NCI-H510A treated with DMSO at 0.1 percent for 48 hours (cell line): ENCODE measurements around the gene SORCS2.
"Not testable (repeated sequence)": the region's sequence is repeated elsewhere in the genome, so short reads cannot be mapped to it uniquely, and the experiment has no call there.

Experiments used
- DNase-seq: peaks from one replicate; lab custom pipeline; 2025; lab: John Stamatoyannopoulos, UW

SORCS2 gene

DNA sequence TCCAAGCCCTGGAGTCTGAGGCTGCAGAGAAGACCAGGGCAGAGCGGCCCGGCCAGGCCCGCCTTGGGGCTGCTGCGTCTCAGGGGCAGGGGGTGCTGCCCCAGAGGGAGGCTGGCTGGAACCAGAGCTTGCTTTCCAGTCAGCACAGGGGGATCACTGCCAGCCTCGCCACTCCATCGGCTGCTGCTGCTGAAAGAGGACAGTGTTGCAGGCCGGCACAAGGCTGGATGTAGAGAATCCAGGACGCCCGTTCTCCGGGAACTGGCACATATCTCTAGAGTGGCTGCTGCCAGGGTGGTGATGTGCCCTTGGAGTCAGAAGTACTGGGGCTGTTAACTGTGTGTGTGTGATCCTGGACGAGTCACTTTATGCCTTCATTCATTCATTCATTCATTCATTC is 31.9 kb upstream of the SORCS2 start:
- no peak for DNase-seq

DNA sequence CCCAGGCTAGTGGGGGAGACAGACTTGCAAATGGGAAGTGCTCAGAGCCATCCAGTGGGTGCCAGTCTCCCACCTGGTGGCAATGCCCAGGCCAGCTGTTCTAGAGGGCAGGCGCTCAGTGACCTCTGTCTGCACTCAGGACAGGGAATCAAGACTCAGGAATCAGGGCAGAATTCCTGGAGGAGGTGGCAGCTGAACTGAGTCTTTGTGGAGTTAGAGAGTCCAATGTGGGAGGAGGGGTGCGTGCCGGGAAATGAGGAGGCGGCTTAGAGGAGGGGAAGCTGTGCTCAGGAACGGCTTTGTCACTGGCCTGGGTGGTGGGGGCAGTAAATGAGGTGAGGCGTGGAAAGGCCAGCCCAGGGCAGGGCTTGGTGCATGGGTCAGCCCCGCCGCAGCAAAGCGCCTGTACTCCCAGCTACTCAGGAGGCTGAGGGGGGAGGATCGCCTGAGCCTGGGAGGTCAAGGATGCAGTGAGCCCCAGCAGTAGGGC is 31.3 kb upstream of the SORCS2 start:
- DNase-seq: no peak

DNA sequence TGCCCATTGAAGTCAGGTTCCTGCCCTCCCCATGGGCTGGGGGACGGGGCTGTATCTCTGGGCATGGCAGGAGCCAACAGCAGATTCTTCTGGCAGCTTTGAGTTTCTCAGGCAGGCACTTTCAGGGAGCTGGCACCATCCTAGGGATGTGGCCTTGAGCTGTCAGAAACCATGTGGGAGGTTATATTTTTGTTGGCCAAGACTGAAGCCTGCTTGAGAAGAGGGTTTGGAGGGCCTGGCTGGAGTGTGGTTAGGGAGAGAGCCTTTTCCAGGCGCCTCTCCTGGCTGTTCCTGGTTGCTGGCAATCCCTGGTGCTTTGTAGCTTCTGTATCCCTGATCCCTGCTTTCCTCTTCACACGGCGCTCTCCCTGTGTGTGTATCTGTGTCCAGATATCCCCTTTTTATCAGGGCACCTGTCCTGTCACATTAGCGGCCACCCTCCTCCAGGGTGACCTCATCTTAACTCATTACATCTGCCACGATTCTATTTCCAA is 30.6 kb upstream of the SORCS2 start:
- no peak for DNase-seq

DNA sequence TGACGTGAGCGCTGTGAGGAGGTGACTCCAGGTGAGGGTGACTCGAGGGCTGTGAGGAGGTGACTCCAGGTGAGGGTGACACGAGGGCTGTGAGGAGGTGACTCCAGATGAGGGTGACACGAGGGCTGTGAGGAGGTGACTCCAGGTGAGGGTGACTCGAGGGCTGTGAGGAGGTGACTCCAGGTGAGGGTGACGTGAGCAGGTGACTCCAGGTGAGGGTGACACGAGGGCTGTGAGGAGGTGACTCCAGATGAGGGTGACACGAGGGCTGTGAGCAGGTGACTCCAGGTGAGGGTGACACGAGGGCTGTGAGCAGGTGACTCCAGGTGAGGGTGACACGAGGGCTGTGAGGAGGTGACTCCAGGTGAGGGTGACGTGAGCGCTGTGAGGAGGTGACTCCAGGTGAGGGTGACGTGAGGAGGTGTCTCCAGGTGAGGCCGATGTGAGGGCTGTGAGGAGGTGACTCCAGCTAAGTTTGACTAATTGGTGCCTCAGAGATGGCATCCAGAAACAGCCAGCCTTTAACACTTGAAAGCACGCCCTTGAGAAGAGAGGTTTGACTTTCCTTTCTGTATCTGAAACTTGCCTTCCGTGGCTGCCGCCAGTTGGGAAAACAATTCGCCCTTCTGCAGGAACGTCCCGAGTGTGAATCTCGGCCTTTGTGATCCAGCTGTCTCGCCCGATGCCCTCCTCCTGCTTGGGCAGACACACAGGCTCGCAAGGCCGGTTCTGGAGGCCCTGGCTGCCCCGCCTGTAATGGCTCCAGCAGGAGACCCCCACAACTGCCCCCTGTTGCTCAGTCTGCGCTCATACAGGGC is 27.1 kb upstream of the SORCS2 start:
- not testable (repeated sequence) for DNase-seq

DNA sequence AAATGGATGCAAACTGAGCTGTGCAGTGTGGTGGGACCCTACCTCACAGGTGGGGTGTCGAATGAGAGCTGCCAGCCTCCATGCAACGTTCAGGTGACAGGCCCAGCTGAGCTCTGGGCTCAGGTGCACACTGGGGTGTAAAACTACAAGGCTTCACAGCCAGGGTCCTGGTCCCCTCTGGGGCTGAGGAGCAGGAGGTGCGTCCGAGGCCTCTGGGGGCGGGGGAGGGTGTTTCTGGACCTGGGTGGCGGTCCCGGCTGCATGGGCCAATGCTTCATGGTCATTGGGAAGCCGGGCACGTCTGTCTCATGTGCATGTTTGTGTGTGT is 26.5 kb upstream of the SORCS2 start:
- no peak for DNase-seq

DNA sequence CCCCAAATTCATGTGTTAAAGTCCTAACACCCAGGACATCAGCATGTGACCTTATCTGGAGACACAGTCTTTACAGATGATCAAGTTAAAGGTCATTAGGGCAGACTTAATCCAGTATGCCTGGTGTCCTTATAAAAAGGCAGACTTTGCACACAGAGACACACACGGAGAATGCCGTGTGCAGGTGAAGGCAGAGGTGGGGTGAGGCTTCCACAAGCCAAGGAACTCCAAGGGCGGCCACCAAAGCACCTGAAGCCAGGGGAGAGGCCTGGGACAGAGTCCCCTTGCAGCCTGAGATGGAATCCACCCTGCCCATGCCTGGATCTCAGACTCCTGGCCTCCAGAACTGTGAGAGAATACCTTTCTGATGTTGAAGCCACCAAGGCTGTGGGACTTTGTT is 26.1 kb upstream of the SORCS2 start:
- no peak for DNase-seq

DNA sequence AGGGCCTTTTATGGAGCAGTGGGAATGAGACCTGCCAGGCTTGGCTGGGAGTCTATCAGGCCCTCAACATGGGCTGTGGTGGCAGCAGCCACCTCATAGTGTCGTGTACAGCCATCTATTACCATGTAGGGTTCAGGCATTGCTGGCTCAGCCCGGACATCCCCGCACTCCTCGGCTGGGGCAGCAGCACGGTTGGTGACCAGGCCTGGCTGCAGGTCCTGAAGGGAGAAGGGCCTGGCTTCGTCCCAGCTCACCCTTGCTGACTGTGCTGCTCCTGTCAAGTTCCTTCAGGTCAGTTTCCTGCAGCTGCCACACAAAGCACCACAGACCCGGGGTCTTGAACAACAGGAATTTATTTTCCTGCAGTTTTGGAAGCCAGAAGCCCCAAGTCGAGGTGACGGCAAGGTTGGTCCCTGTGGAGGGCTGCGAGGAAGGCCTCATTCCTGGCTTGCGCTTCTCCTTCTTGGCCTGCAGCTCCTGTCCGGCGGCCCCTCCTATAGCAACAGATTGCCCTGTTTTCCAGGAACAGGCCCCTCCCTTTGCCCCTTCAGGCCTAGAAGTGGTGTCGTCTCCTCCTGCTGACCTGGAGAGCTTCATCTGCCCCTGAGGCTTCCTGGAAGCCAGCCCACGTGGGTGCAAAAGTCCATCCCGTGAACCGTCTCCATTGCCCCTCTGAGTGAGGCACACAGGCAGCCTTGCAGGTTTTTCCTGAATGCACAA is 25.2 kb upstream of the SORCS2 start:
- DNase-seq: no peak

DNA sequence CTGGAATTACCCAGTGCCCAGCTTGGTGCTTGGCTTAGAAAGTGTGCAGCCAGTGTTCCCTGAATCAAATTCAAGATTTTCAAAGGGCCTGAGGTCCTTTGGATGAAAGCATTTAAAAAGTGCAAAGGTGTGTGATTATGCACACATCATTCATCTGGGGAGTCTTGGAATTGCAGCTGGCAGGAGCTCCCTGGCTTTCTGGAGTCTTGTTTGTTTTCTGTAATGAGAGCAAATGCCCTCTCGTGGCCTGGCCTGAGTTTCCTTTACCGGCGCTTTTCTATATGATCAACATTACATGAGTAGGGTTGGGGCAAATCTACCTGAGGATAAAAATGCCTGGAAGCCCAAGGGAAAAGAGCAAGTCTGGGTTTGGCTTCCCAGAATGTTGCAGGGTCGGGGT is 24.6 kb upstream of the SORCS2 start:
- DNase-seq: peak; percentile 7

DNA sequence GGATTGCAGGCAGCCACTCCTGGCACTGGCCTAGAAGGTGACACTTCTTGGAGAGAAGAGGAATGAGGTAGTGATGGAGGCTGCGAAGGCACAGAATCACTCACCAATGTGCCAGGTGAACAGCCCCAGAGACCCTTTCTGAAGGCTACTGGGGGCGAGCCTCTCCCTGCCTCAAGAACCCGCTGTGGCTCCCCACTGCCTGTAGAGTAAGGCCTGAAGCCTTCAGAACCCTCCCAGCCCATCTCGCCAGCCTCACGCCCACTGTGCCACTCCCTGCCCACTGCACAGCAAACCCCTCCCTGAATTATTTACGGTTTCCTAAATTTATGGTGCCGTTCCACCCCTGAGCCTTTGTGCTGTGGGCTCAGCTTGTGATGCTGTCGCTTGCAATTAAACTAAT is 24.2 kb upstream of the SORCS2 start:
- no peak for DNase-seq

DNA sequence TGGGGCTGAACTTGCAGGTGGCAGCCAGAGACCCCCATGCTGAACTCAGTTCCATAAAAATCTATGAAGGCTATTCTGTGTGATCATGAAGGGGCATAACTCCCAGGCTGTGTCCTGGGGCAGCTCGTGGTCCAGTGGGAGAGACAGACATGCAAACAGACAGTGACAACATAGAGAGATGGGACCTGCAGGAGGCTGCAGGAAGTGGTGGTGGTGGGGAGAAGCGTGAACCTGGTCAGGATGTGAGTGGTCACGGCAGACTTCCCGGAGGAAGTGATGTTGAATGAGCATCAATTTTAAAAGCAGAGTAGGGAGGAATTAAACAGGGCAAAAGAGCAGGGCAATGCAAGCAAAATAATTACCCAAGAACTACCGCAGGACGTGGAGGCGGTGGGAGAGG is 23.2 kb upstream of the SORCS2 start:
- no peak for DNase-seq

DNA sequence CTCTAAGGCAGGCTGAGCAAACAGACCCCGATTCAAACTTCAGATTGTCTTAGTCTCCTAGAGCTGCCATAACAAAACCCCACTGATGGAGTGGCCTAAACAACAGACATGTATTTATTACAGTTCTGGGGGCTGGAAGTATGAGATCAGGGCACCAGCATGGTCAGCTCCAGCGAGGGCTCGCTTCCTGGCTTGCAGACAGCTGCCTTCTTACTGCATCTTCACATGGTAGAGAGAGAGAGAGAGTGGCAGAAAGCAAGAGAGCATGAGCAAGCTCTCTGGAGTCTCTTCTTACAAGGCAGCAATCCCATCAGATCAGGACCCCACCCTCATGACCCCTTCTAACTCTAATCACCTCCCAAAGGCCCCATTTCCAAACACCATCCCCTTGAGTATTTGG is 22.3 kb upstream of the SORCS2 start:
- no peak for DNase-seq

DNA sequence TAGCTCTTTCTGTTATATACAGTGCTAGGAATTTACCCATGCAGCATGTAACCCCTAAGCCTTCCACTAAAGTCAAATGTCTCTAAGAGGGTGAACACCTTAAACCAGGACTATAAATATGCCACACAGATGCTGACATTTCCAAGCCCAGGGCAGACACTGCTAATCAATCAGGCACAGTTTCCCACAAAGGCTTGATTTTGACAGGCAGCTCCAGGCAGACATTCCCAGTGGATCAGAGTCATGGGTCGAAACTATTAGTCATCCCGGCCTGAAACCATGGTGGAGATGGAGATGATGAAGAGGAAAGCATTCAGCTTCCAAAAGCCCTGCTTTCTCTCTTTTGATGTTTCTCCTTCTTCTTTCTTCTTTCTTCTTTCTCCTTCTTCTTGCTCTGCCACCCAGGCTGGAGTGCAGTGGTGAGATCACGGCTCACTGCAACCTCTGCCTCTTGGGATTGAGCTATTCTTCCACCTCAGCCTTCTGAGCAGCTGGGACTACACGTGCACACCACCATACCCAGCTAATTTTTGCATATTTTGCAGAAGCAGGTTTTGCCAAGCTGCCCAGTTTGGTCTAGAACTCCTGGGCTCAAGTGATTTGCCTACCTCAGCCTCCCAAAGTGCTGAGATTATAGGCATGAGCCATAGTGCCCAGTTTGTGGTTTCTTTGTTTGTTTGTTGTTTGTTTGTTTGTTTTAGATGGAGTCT is 21.0 kb upstream of the SORCS2 start:
- no peak for DNase-seq

DNA sequence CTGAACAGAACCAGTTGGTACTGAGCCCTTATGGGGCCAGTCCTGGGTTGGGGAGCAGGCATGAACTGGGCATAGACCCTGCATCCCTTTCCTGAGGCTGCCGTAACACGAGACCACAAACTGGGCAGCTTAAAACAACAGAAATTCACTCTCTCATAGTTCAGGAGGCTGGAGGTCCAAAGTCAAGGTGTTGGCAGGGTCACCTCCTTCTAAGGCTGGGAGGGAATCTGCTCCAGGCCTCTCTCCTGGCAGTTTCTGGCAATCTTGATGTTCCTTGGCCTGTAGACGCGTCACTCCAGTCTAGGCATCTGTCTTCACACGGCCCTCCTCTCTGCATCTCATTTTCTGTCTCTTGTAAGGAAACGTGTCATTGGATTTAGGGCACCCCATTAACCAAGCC is 19.8 kb upstream of the SORCS2 start:
- no peak for DNase-seq

DNA sequence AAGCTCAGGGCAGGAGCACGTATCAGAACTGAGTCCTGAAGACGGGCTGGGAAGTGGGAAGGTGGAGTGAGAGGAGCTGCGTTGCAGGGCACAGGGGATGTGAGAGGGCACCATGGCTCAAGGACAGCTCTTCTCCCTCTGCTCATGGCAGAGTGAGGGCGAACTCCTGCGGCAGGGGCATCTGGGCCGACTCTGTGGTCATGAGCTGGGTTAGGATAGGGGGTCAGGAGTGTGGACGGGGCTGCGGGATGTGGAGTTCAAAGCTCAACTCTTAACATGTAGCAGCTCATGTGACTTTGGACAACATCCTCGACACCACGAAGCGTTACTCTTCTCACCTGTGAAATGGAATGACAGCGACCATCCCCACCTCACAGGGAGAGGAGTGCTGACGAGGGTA is 19.4 kb upstream of the SORCS2 start:
- no peak for DNase-seq

DNA sequence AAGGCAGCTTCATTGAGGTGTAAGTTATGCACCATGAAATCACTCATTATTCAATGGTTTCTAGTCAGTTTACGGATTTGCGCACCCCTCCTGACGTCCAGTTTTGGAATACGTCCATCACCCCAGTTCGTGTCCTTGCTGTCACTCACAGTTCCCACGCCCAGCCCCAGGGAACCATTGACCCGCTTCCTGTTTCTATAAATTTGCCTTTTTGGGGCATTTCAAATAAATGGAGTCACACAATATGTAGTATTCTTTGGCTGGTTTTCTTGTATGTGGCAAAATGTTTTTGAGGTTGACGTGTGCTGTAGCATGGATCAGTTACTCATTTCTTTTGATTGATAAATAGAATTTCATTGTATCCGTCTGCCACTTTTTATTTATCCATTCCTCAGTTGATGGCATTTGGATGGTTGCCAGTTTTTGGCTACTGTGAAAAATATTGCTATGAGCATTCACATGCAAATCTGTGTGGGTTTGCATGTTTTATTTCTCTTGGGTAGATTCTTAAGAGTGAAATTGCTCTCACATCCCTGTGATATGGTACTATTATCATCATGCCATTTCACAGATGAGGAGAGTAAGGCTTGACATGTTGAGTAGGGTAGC is 18.4 kb upstream of the SORCS2 start:
- no peak for DNase-seq

DNA sequence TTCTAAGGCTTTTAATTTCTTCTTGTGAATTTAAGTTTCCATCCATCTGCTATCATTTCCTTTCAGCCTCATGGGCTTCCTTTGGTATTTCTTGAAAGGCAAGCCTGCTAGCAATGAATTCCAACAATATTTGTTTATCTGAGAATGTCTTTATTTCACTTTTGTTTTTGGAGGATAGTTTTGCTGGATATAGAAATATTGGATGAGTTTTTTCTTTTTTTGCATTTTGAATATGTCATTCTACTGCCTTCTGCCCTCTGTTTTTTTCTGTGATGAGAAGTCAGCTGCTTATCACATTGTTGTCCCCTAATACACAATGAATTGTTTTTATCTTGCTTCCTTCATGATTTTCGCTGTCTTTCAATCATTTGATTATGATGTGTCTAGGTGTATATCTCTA is 13.2 kb upstream of the SORCS2 start:
- no peak for DNase-seq

DNA sequence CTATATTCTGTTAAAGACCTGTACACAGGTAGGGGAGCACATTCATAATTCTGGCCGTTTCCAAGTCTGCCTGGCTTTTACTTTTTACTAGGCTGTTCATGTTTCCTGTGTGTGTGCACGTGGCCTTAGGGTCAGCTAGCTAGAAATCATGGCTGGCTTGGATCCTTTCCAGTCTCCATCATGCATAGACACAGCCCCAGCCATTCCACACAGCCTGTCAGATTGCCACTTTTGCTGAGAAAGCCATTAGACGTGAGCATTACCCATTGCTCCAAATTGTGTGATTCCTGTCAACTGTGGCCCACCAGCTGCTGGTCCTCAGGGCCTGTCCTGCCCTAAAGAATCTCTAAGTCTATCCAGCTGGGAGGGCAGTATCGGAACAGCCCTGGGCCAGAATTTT is 11.4 kb upstream of the SORCS2 start:
- DNase-seq: no peak

DNA sequence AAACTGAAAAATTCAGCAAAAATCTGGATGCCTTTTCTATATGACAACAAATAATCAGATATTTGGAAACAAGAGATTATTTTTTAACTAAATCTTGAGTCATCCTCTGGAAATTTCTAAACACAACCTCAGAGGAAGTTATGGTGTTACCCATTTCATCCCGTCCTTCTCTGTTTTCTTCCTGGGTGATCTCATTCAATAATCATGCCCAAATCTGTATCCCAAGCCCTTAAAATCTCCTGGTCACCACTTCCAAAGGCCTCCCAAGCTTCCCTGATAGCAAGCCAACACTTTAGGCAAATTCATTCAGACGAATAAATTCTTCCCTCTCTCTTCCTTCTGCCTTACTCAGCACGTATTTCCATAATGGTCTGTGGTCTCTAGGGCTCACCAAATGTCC is 9.7 kb upstream of the SORCS2 start:
- no peak for DNase-seq

DNA sequence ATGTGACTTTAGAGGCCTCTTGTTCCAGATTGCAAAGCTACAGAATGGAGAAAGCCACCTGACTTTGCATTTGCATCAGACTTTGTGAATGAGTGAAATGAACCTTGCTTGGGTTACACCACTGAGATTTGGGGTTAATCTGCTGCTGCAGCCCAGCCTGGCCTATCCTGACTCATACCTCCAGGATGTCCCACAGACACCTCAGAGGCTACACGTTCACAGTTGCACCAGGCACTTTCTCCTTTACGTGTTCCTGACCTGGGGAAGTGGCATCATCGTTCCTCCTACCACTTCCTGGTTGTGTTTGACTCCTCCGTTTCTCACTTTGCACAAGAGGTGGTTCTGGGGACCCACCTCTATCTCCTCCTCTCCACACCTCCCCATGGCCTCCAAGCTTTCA is 9.2 kb upstream of the SORCS2 start:
- no peak for DNase-seq

DNA sequence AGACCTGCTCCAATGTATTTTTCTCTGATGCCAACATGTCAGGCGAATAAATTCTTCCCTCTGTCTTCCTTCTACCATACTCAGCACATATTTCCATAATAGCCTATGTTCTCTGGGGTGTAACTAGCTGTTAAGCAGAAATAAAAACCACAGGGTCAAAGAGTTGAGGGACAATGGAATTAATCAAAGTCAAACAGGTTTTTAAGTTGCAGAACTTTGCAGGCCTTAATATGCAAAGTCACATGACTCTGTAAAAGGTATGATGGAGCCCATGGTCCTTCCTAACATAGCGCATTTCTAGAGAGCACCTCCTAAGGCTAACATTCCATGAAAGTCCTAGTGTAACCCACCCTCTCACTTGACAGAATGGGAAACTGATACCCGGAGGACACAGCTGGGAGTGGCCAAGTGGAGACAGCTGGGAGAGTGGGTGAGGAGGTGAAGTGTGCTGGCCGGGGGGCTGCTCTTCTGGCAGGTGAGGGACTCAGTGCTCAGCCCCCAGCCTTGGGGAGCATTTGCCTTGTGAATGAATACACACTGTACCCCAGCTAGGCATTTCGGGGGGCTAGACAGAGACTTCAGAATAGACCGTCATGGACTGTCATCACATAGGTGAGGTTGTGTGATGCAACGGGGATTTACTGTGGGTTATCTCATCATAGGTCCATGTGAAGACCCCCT is 8.4 kb upstream of the SORCS2 start:
- DNase-seq: no peak

DNA sequence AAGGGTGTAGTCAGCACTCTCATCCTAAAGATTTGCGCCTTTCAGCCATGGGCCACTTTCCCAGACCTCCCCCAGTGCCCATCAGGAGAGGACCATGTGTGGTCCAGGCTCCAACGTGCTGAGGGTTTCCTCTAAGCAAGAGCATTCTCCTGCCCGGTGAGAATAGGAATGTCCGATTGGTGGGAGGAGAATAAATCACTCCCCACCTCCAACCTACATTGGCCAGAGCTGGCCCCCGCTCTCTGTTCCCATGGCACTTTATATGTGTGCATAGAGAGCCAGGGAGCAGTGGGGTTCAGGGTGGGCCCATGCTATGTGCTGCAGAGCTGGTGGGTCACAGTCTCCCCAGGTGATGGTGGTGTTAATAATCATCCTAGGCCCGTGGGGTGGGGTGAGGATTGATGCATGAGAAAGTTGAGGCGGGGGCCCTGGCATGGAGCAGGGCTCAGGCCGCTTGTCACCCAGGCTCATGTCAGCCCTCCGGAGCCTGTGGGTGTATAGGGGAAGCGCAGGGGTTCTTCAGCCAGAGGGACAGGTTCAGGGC is 6.8 kb upstream of the SORCS2 start:
- no peak for DNase-seq

DNA sequence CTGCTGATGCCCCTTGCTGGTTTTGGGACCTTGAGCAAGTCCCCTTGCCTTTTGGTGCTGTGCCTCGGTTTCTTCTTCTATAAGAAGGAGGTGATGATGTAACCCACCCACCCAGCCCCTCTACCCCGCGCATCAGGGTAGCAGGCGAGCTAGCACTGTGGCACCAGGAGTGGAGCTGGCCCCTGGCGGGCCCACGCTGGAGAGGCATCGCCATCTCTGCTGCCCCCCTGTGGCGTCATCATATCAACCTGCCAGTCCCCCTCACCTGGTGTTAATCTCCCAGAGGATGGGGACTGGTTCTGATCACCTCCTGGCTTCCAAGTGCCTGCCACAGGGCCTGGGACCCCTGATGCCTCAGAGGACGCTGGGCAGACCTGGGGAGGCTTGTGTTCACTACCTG is 6.3 kb upstream of the SORCS2 start:
- no peak for DNase-seq
